ENCODE data around the gene ERN1. TPM values are rescaled to one million over a fixed set of nuclear protein-coding genes. Genes with fewer than 3 reads are reported as not detected.

Gene ERN1
- polyA plus RNA-seq, 1 experiment: 8.6 TPM

GRCh38 chr17:64161380-64162176 is 31.6 kb upstream of the ERN1 start:
- Histone ChIP-seq H3K4me3 (ENCODE audit: low read depth, low read length) (no peak overlapping the region), H3K27me3 (ENCODE audit: control insufficient read depth, insufficient read depth, low read length) (no peaks in the 10 kb centered on the region), H3K36me3 (ENCODE audit: control insufficient read depth, insufficient read depth, low read length) (peaks cover 1% of the 10 kb centered on the region; the same call in 1 of the 2 replicates)
- TF ChIP-seq CTCF (IDR thresholded peaks at IDR 0.05; ENCODE audit: insufficient read depth, low read depth, low read length): no peak
- ChIA-PET CTCF (interaction anchor here (0.6 to 0.7 kb wide), 2 partner anchors 28 to 43 kb away, joined by 3 read pairs; no protein-coding TSS in a partner anchor), POLR2A (no interaction called here)
- no peak for DNase-seq (ENCODE audit: low read depth)

- no peak for TF ChIP-seq CTCF (IDR thresholded peaks at IDR 0.05; ENCODE audit: insufficient read depth, low read depth, low read length)
- Histone ChIP-seq H3K36me3 (ENCODE audit: control insufficient read depth, insufficient read depth, low read length) (peaks cover 1% of the 10 kb centered on the region; the same call in 1 of the 2 replicates), H3K4me3 (ENCODE audit: low read depth, low read length) (no peak overlapping the region), H3K27me3 (ENCODE audit: control insufficient read depth, insufficient read depth, low read length) (no peaks in the 10 kb centered on the region)
- CTCF ChIA-PET: interaction anchor here (0.9 to 1.4 kb wide), 2 partner anchors 9 to 56 kb away, joined by 5 read pairs; no protein-coding TSS in a partner anchor
- POLR2A ChIA-PET: no interaction called here
- no peak for DNase-seq (ENCODE audit: low read depth)
Observed at GRCh38 chr17:64160378-64160777, 30.4 kb upstream of the ERN1 start.

- DNase-seq (ENCODE audit: low read depth): no peak
- ChIA-PET POLR2A (no interaction called here), CTCF (interaction anchor here (1.0 to 1.4 kb wide), 3 partner anchors 10 to 130 kb away, joined by 3 to 5 read pairs (median 3); no protein-coding TSS in a partner anchor)
- no peak for TF ChIP-seq CTCF (IDR thresholded peaks at IDR 0.05; ENCODE audit: insufficient read depth, low read depth, low read length)
- Histone ChIP-seq H3K27me3 (ENCODE audit: control insufficient read depth, insufficient read depth, low read length) (no peaks in the 10 kb centered on the region), H3K36me3 (ENCODE audit: control insufficient read depth, insufficient read depth, low read length) (peaks cover 1% of the 10 kb centered on the region; the same call in 1 of the 2 replicates), H3K4me3 (ENCODE audit: low read depth, low read length) (no peak overlapping the region)
Observed at GRCh38 chr17:64158831-64159590, 29.1 kb upstream of the ERN1 start.

GRCh38 chr17:64158406-64158805 is 28.5 kb upstream of the ERN1 start:
- Histone ChIP-seq H3K27me3 (ENCODE audit: control insufficient read depth, insufficient read depth, low read length) (no peaks in the 10 kb centered on the region), H3K36me3 (ENCODE audit: control insufficient read depth, insufficient read depth, low read length) (peaks cover 3% of the 10 kb centered on the region), H3K4me3 (ENCODE audit: low read depth, low read length) (no peak overlapping the region)
- DNase-seq (ENCODE audit: low read depth): no peak
- CTCF ChIA-PET: no interaction called here
- TF ChIP-seq CTCF (IDR thresholded peaks at IDR 0.05; ENCODE audit: insufficient read depth, low read depth, low read length): no peak
- POLR2A ChIA-PET: no interaction called here

GRCh38 chr17:64157669-64158180 is 27.8 kb upstream of the ERN1 start:
- no peak for DNase-seq (ENCODE audit: low read depth)
- H3K4me3 ChIP-seq (ENCODE audit: low read depth, low read length): no peak overlapping the region
- no peaks in the 10 kb centered on the region for H3K27me3 ChIP-seq (ENCODE audit: control insufficient read depth, insufficient read depth, low read length)
- ChIA-PET POLR2A (no interaction called here), CTCF (no interaction called here)
- H3K36me3 ChIP-seq (ENCODE audit: control insufficient read depth, insufficient read depth, low read length): peaks cover 4% of the 10 kb centered on the region
- no peak for TF ChIP-seq CTCF (IDR thresholded peaks at IDR 0.05; ENCODE audit: insufficient read depth, low read depth, low read length)
